PFSK-1 (cell line): ENCODE measurements around the gene PLAU.

Experiments
- FOXP2 ChIP-seq: optimal IDR thresholded peaks from 2 replicates; pipeline ENCODE3; 2011; ENCODE audit warnings: borderline replicate concordance, control low read depth, inconsistent platforms; ENCODE audit not compliant: insufficient read depth; ENCODE audit errors: extremely low read length, extremely low read depth
- POLR2AphosphoS5 ChIP-seq: IDR thresholded peaks from 2 replicates; pipeline ENCODE4 v1.6.1; 2012; ENCODE audit warnings: low read depth, mild to moderate bottlenecking, control low read depth, low read length, moderate library complexity
- REST ChIP-seq, 2 experiments: IDR thresholded peaks; 2 replicates each; pipeline versions ENCODE4 v1.6.1 to v1.8.0; 2011 to 2012; ENCODE audit warnings: low read depth in 2 of 2, low read length in 2 of 2, control low read depth in 1 of 2, inconsistent platforms in 1 of 2, mild to moderate bottlenecking in 1 of 2, moderate library complexity in 1 of 2; ENCODE audit not compliant: insufficient read depth in 1 of 2
- SIN3A ChIP-seq: IDR thresholded peaks from 2 replicates; pipeline ENCODE4 v1.6.1; 2012; ENCODE audit warnings: mild to moderate bottlenecking, low read length, moderate library complexity, borderline replicate concordance; ENCODE audit not compliant: insufficient read depth
- TAF1 ChIP-seq: IDR thresholded peaks from 2 replicates; pipeline ENCODE4 v1.6.1; 2012; ENCODE audit warnings: low read length, control low read depth, borderline replicate concordance; ENCODE audit not compliant: insufficient read depth

PLAU gene

DNA sequence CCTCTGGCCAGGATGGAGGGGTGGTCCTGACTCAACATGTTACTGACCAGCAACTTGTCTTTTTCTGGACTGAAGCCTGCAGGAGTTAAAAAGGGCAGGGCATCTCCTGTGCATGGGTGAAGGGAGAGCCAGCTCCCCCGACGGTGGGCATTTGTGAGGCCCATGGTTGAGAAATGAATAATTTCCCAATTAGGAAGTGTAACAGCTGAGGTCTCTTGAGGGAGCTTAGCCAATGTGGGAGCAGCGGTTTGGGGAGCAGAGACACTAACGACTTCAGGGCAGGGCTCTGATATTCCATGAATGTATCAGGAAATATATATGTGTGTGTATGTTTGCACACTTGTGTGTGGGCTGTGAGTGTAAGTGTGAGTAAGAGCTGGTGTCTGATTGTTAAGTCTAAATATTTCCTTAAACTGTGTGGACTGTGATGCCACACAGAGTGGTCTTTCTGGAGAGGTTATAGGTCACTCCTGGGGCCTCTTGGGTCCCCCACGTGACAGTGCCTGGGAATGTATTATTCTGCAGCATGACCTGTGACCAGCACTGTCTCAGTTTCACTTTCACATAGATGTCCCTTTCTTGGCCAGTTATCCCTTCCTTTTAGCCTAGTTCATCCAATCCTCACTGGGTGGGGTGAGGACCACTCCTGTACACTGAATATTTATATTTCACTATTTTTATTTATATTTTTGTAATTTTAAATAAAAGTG lies 6.0 kb downstream of the PLAU start:
- TF ChIP-seq SIN3A, result no peak
- no peak for TF ChIP-seq POLR2AphosphoS5
- no peak for TF ChIP-seq REST (IDR thresholded peaks at IDR 0.05; ENCODE audit: insufficient read depth in 1 of 2, low read depth in 2 of 2, low read length in 2 of 2)
- TF ChIP-seq TAF1, result no peak
- no peak for TF ChIP-seq FOXP2

- TF ChIP-seq POLR2AphosphoS5 (no peak), REST (IDR thresholded peaks at IDR 0.05; ENCODE audit: insufficient read depth in 1 of 2, low read depth in 2 of 2, low read length in 2 of 2) (no peak), SIN3A (no peak), TAF1 (no peak), FOXP2 (no peak)
Measured at GRCh38 chr10:73917566-73918305, 6.8 kb downstream of the PLAU start.

DNA sequence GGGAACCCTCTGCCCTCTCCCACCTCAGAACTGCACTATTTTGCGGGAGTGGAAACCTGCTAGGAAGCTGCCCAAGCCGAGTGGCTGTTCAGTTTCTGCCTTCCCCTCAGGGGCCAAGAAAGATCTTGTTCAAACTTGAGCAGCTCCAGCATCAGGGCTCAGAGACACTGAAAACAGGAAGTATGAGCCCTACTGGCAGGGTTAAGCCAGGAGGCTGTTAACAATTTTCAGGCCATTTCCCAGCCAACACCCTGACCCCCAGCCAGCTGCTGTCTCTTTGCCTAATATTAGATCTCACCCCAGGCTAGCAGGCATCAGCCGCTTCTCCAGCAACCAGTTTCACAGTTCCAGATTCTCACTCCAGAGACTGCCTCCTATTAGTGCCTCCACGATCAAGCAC lies 9.2 kb downstream of the PLAU start:
- no peak for TF ChIP-seq POLR2AphosphoS5
- no peak for TF ChIP-seq SIN3A
- TF ChIP-seq REST (IDR thresholded peaks at IDR 0.05; ENCODE audit: insufficient read depth in 1 of 2, low read depth in 2 of 2, low read length in 2 of 2), result no peak
- TF ChIP-seq FOXP2, result no peak
- no peak for TF ChIP-seq TAF1

- TF ChIP-seq REST (IDR thresholded peaks at IDR 0.05; ENCODE audit: insufficient read depth in 1 of 2, low read depth in 2 of 2, low read length in 2 of 2) (no peak), POLR2AphosphoS5 (no peak), TAF1 (no peak), FOXP2 (no peak), SIN3A (no peak)
Measured at GRCh38 chr10:73922007-73922863, 11.3 kb downstream of the PLAU start.
